Measurements from ENCODE around the gene DBI. TPM values are rescaled to one million over a fixed set of nuclear protein-coding genes. Genes with fewer than 3 reads are reported as not detected.

The DBI gene
- polyA plus RNA-seq, 1 donor from 2014 or later: 110 TPM

GRCh38 chr2:119383410-119384140, 16.8 kb downstream of the DBI start:
- H3F3A ChIP-seq (ENCODE audit: insufficient read depth, low read length, poor library complexity, severe bottlenecking): no peaks in the 10 kb centered on the region
- H3K27ac ChIP-seq (ENCODE audit: low read length): no peak overlapping the region
- H2AFZ ChIP-seq (ENCODE audit: low read depth, low read length): no peak overlapping the region
- H4K20me1 ChIP-seq (ENCODE audit: insufficient read depth): no peaks in the 10 kb centered on the region
- no peaks in the 10 kb centered on the region for H3K27me3 ChIP-seq (ENCODE audit: insufficient read depth, low read depth, low read length)
- TF ChIP-seq RAD21 (conservative IDR thresholded peaks at IDR 0.05): no peak
- TF ChIP-seq MXI1 (conservative IDR thresholded peaks at IDR 0.05; ENCODE audit: poor library complexity, severe bottlenecking): no peak
- no peak for TF ChIP-seq SMC3 (conservative IDR thresholded peaks at IDR 0.05; ENCODE audit: poor library complexity)
- TF ChIP-seq EZH2 (IDR thresholded peaks at IDR 0.05; ENCODE audit: borderline replicate concordance, insufficient read depth, low read length, poor library complexity, severe bottlenecking): no peak
- no peak for TF ChIP-seq POLR2AphosphoS5 (IDR thresholded peaks at IDR 0.05)
- no peak for TF ChIP-seq REST (IDR thresholded peaks at IDR 0.05; ENCODE audit: borderline replicate concordance)
- no peak for TF ChIP-seq TAF1 (IDR thresholded peaks at IDR 0.05; ENCODE audit: low read depth)
- TF ChIP-seq EP300 (conservative IDR thresholded peaks at IDR 0.05; ENCODE audit: poor library complexity, severe bottlenecking): no peak
- TF ChIP-seq CTCF (IDR thresholded peaks at IDR 0.05; ENCODE audit: poor library complexity, severe bottlenecking): no peak
- no peak overlapping the region for H3K4me2 ChIP-seq (ENCODE audit: low read length)
- H3K36me3 ChIP-seq (ENCODE audit: insufficient read depth, low read length): no peaks in the 10 kb centered on the region
- no peak overlapping the region for H3K9ac ChIP-seq (ENCODE audit: low read length)
- no peaks in the 10 kb centered on the region for H3K79me2 ChIP-seq (replicated peaks; ENCODE audit: insufficient read depth, low read length)
- no peaks in the 10 kb centered on the region for H3K9me3 ChIP-seq (ENCODE audit: low read length)
- no peaks in the 10 kb centered on the region for H3K9me2 ChIP-seq (ENCODE audit: insufficient read depth, low read length)
- no peak overlapping the region for H3K4me3 ChIP-seq (ENCODE audit: low read length)

GRCh38 chr2:119384971-119385370, 18.2 kb downstream of the DBI start:
- H3K4me3 ChIP-seq (ENCODE audit: low read length): no peak overlapping the region
- no peak overlapping the region for H3K4me2 ChIP-seq (ENCODE audit: low read length)

More at GRCh38 chr2:119384971-119385370, 18.2 kb downstream of the DBI start:
- TF ChIP-seq MXI1 (conservative IDR thresholded peaks at IDR 0.05; ENCODE audit: poor library complexity, severe bottlenecking) (no peak), RAD21 (conservative IDR thresholded peaks at IDR 0.05) (no peak), TAF1 (IDR thresholded peaks at IDR 0.05; ENCODE audit: low read depth) (no peak), EZH2 (IDR thresholded peaks at IDR 0.05; ENCODE audit: borderline replicate concordance, insufficient read depth, low read length, poor library complexity, severe bottlenecking) (no peak), REST (IDR thresholded peaks at IDR 0.05; ENCODE audit: borderline replicate concordance) (no peak), CTCF (IDR thresholded peaks at IDR 0.05; ENCODE audit: poor library complexity, severe bottlenecking) (no peak), EP300 (conservative IDR thresholded peaks at IDR 0.05; ENCODE audit: poor library complexity, severe bottlenecking) (no peak), SMC3 (conservative IDR thresholded peaks at IDR 0.05; ENCODE audit: poor library complexity) (no peak), POLR2AphosphoS5 (IDR thresholded peaks at IDR 0.05) (no peak)
- Histone ChIP-seq H4K20me1 (ENCODE audit: insufficient read depth) (no peaks in the 10 kb centered on the region), H3K9me3 (ENCODE audit: low read length) (no peaks in the 10 kb centered on the region), H3F3A (ENCODE audit: insufficient read depth, low read length, poor library complexity, severe bottlenecking) (no peaks in the 10 kb centered on the region), H3K27me3 (ENCODE audit: insufficient read depth, low read depth, low read length) (no peaks in the 10 kb centered on the region), H3K36me3 (ENCODE audit: insufficient read depth, low read length) (no peaks in the 10 kb centered on the region), H3K27ac (ENCODE audit: low read length) (no peak overlapping the region), H3K9ac (ENCODE audit: low read length) (no peak overlapping the region), H2AFZ (ENCODE audit: low read depth, low read length) (no peak overlapping the region), H3K9me2 (ENCODE audit: insufficient read depth, low read length) (no peaks in the 10 kb centered on the region), H3K79me2 (replicated peaks; ENCODE audit: insufficient read depth, low read length) (no peaks in the 10 kb centered on the region)
